ENCODE data around the gene SIGLEC9. TPM values are rescaled to one million over a fixed set of nuclear protein-coding genes. Genes with fewer than 3 reads are reported as not detected.

The SIGLEC9 gene
- total and polyA plus RNA-seq, 2 of the 8 experiments (the other 6 are each of a cell fraction or from before 2014, with no cell fraction given) = not detected

DNA sequence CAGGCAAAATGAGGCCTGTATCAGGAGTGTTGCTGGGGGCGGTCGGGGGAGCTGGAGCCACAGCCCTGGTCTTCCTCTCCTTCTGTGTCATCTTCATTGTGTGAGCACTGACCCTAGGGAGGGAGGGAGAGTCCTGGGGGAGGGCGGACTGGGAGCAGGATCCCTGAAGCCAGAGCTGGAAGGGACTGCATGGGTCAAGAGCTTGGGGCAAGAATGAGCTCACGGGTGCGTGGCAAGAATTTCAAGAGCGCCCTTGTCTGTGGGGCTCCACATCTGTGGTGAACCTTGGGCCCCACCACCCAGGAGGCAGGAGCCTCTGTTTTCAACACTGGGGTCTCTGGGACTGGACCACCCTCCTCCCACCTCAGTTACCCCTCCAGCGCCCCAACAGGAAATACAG is 22.0 kb downstream of the SIGLEC9 start:
- H4K20me1 ChIP-seq (replicated peaks in 1 of 2; ENCODE audit: control insufficient read depth in 1 of 2, insufficient read depth in 2 of 2, low read length in 2 of 2) = no peaks in the 10 kb centered on the region
- H3K79me1 ChIP-seq (ENCODE audit: low read depth, low read length) = no peaks in the 10 kb centered on the region
- 78% methylated on average over 3 of the region's 7 CpGs; no CpG with 5 or more reads in 1 of the 2 experiments for WGBS, 2 experiments (ENCODE audit: extremely low coverage in 1 of 2, insufficient coverage in 1 of 2, insufficient read length in 1 of 2, insufficient replicate concordance in 2 of 2, low coverage in 1 of 2, low lambda C conversion rate in 2 of 2, missing lambda C conversion rate in 1 of 2)
- H3K36me3 ChIP-seq (ENCODE audit: control insufficient read depth in 2 of 4, insufficient read depth in 4 of 4, low read length in 3 of 4) = no peaks in the 10 kb centered on the region
- ChIA-PET POLR2A (ENCODE audit: partially characterized antibody) (no interaction called here), CTCF (ENCODE audit: partially characterized antibody) (interaction anchor here (0.9 to 6.9 kb wide), 4 partner anchors 11 to 462 kb away, joined by 3 to 62 read pairs (median 4); no protein-coding TSS in a partner anchor)
- no peak overlapping the region for H2AFZ ChIP-seq (ENCODE audit: low read length)
- no peak for FAIRE-seq
- no peak overlapping the region for H3K23ac ChIP-seq (ENCODE audit: insufficient read length)
- no peaks in the 10 kb centered on the region for H3K79me2 ChIP-seq (ENCODE audit: control insufficient read depth in 1 of 2, insufficient read depth in 2 of 2, low read length in 2 of 2)
- H3K9ac ChIP-seq (replicated peaks in 1 of 4; ENCODE audit: extremely low read depth in 1 of 4, low read depth in 3 of 4, low read length in 3 of 4) = no peak overlapping the region
- H3K14ac ChIP-seq (ENCODE audit: insufficient read length) = no peak overlapping the region
- H4K8ac ChIP-seq (ENCODE audit: extremely low read depth, insufficient read depth, low read length) = no peak overlapping the region
- H3K56ac ChIP-seq (replicated peaks; ENCODE audit: insufficient read length, low read depth, low read length) = no peak overlapping the region
- no peak overlapping the region for H4K91ac ChIP-seq (replicated peaks; ENCODE audit: insufficient read length, low read length)
- no peak overlapping the region for H4K5ac ChIP-seq (ENCODE audit: insufficient read length, low read depth, low read length)
- H3K23me2 ChIP-seq (ENCODE audit: low read depth, low read length) = no peaks in the 10 kb centered on the region
- TF ChIP-seq NRF1 (IDR thresholded peaks at IDR 0.05; ENCODE audit: low read depth, low read length) (no peak), EP300 (IDR thresholded peaks at IDR 0.05; ENCODE audit: borderline replicate concordance in 1 of 2, low read depth in 2 of 2, low read length in 2 of 2) (no peak), TCF12 (IDR thresholded peaks at IDR 0.05; ENCODE audit: low read depth, low read length) (no peak), EGR1 (IDR thresholded peaks at IDR 0.05; ENCODE audit: borderline replicate concordance, low read depth, low read length) (no peak), TAF1 (IDR thresholded peaks at IDR 0.05; ENCODE audit: low read depth, low read length) (no peak), CEBPB (IDR thresholded peaks at IDR 0.05; ENCODE audit: low read depth, low read length) (no peak), PHF8 (conservative IDR thresholded peaks at IDR 0.05; ENCODE audit: low read depth, low read length) (no peak), CREB1 (IDR thresholded peaks at IDR 0.05) (no peak), GABPA (IDR thresholded peaks at IDR 0.05; ENCODE audit: borderline replicate concordance, insufficient read depth, low read length) (no peak), JUND (IDR thresholded peaks at IDR 0.05; ENCODE audit: low read length) (no peak), RXRA (IDR thresholded peaks at IDR 0.05; ENCODE audit: insufficient read depth, low read depth, low read length) (no peak), TBP (IDR thresholded peaks at IDR 0.05; ENCODE audit: low read depth, low read length) (no peak), EZH2 (IDR thresholded peaks at IDR 0.05; ENCODE audit: low read depth, low read length, severe bottlenecking) (no peak)
- no peak overlapping the region for H2BK5ac ChIP-seq (ENCODE audit: low read depth, low read length)
- H3K4me2 ChIP-seq (ENCODE audit: insufficient read depth in 1 of 2, low read depth in 2 of 2, low read length in 2 of 2) = no peak overlapping the region
- H2BK120ac ChIP-seq (replicated peaks; ENCODE audit: low read depth, low read length) = no peak overlapping the region
- no peak overlapping the region for H3K4me3 ChIP-seq (ENCODE audit: extremely low read depth in 1 of 4, insufficient read depth in 2 of 4, low read depth in 3 of 4, low read length in 4 of 4)
- H3K4me1 ChIP-seq (replicated peaks in 1 of 4; ENCODE audit: control insufficient read depth in 3 of 4, insufficient read depth in 4 of 4, low read length in 3 of 4) = peaks cover 0 to 4% (median 0%) of the 10 kb centered on the region in 4 experiments; a peak in 1 of 7 replicates
- H3K27me3 ChIP-seq (replicated peaks in 1 of 4; ENCODE audit: control insufficient read depth in 3 of 4, extremely low read depth in 1 of 4, insufficient read depth in 3 of 4, low read length in 3 of 4) = no peaks in the 10 kb centered on the region
- 0 out of 4 replicates have a peak, but pooled peaks cover 0 to 2% of the 10 kb centered on the region in 2 experiments for H3K9me3 ChIP-seq (ENCODE audit: insufficient read depth in 2 of 2, low read depth in 1 of 2, low read length in 1 of 2)
- no peak overlapping the region for H2BK15ac ChIP-seq (ENCODE audit: low read length)
- H2AK5ac ChIP-seq (ENCODE audit: low read depth, low read length) = no peak overlapping the region
- no peak overlapping the region for H2BK12ac ChIP-seq (ENCODE audit: low read depth, low read length)
- no peak overlapping the region for H2BK20ac ChIP-seq (ENCODE audit: low read length)
- H3K18ac ChIP-seq (ENCODE audit: extremely low read depth, low read length) = no peak overlapping the region
- no peak overlapping the region for H3K4ac ChIP-seq (replicated peaks; ENCODE audit: insufficient read length, low read depth, low read length)
- H3K27ac ChIP-seq (ENCODE audit: low read depth, low read length) = no peak overlapping the region
- no peak for DNase-seq (ENCODE audit: low read depth in 1 of 2, low spot score in 2 of 2)

All from H1 (cell line).